A673 (cell line): ENCODE results near the gene RBCK1. TPM values are rescaled to one million over a fixed set of nuclear protein-coding genes. Genes with fewer than 3 reads are reported as not detected.
A peak's percentile ranks its signal among the peaks of the same experiment; 100 is the strongest.

Experiments used
- BruUV-seq: library from RNA; stranded (reverse); fragments of 400-500 nt; replicated peaks from 2 replicates; lab custom pipeline; 2021; lab: Mats Ljungman, UMichigan
- CTCF ChIA-PET: fragments of 300-600 bp; sonication (Branson Sonifier 250); formaldehyde crosslinking; loops from one replicate; lab custom pipeline; 2022; ENCODE audit warnings: antibody characterized with exemption; lab: Charles Lee
- POLR2A ChIA-PET: fragments of 300-600 bp; sonication (Branson Sonifier 250); formaldehyde crosslinking; loops from one replicate; lab custom pipeline; 2022; ENCODE audit warnings: antibody characterized with exemption; ENCODE audit not compliant: low non-redundant PET; lab: Charles Lee
- DNase-seq: peaks from one replicate; pipeline ENCODE4 v3.0.0-alpha.2; 2015; ENCODE audit warnings: low spot score
- H3K27ac ChIP-seq: fragments of 200-600 bp; sonication (generic); 2 replicates; pipeline ENCODE4 v1.5.1; 2016; ENCODE audit warnings: mixed run types, low read depth, mild to moderate bottlenecking, mixed read lengths, antibody characterized with exemption, low read length; ENCODE audit not compliant: poor library complexity, severe bottlenecking
- H3K27me3 ChIP-seq: fragments of 200-600 bp; sonication (generic); replicated peaks from 2 replicates; pipeline ENCODE4 v1.6.1; 2017; ENCODE audit warnings: mixed run types, low read depth, mild to moderate bottlenecking, mixed read lengths, antibody characterized with exemption, low read length; ENCODE audit not compliant: insufficient read depth, poor library complexity
- H3K36me3 ChIP-seq: fragments of 200-600 bp; sonication (generic); 2 replicates; pipeline ENCODE4 v1.6.1; 2016; ENCODE audit warnings: mixed run types, mild to moderate bottlenecking, mixed read lengths, antibody characterized with exemption, low read length; ENCODE audit not compliant: insufficient read depth, poor library complexity, severe bottlenecking
- H3K4me1 ChIP-seq: fragments of 200-600 bp; sonication (generic); 2 replicates; pipeline ENCODE4 v1.6.1; 2017; ENCODE audit warnings: mixed run types, mild to moderate bottlenecking, mixed read lengths, antibody characterized with exemption, low read length; ENCODE audit not compliant: insufficient read depth, poor library complexity, severe bottlenecking
- H3K4me3 ChIP-seq: fragments of 200-600 bp; sonication (generic); 2 replicates; pipeline ENCODE4 v1.5.1; 2016; ENCODE audit warnings: low read depth, mixed run types, mild to moderate bottlenecking, mixed read lengths, low read length; ENCODE audit not compliant: poor library complexity, severe bottlenecking
- H3K9me3 ChIP-seq: fragments of 200-600 bp; sonication (generic); 2 replicates; pipeline ENCODE4 v1.6.1; 2016; ENCODE audit warnings: mixed run types, low read depth, mild to moderate bottlenecking, mixed read lengths, antibody characterized with exemption, low read length; ENCODE audit not compliant: poor library complexity, severe bottlenecking
- CTCF ChIP-seq: fragments of 300-800, 200-600 bp; sonication (generic); conservative IDR thresholded peaks from 2 replicates; pipeline ENCODE4 v1.5.1; 2017; ENCODE audit warnings: low read depth, mild to moderate bottlenecking, antibody characterized with exemption, low read length, moderate library complexity, mixed read lengths
- EZH2 ChIP-seq: fragments of 200-600 bp; sonication (generic); IDR thresholded peaks from 2 replicates; pipeline ENCODE4 v1.6.1; 2017; ENCODE audit warnings: borderline replicate concordance, low read depth, mild to moderate bottlenecking, mixed read lengths, antibody characterized with exemption, low read length; ENCODE audit not compliant: poor library complexity, severe bottlenecking
- intact Hi-C: fragments of 100-400 bp; cut with micrococcal nuclease; formaldehyde crosslinking; loops from one replicate; pipeline ENCODE4 v1.10.0; 2022; ENCODE audit not compliant: unreplicated experiment
- total RNA-seq: library from RNA; stranded (reverse); gene quantifications from 2 replicates; pipeline ENCODE4 v1.2.3, GENCODE V29; 2021

RBCK1 gene
- total RNA-seq, 1 experiment from 2014 or later, result 72.0 TPM

GRCh38 chr20:396619-397431, 11.3 kb upstream of the RBCK1 start:
- no peak overlapping the region for H3K4me3 ChIP-seq
- POLR2A ChIA-PET, result no interaction called here
- no peaks in the 10 kb centered on the region for H3K27me3 ChIP-seq
- H3K9me3 ChIP-seq, result no peaks in the 10 kb centered on the region
- CTCF ChIA-PET, result no interaction called here
- TF ChIP-seq CTCF (no peak), EZH2 (no peak)
- no peak overlapping the region for H3K27ac ChIP-seq
- TSS peak; percentile 16 for BruUV-seq
- H3K36me3 ChIP-seq, result peaks cover 64% of the 10 kb centered on the region
- no peak for DNase-seq
- peaks cover 12% of the 10 kb centered on the region for H3K4me1 ChIP-seq
- intact Hi-C loops, result no loop called here

- ChIA-PET CTCF (no interaction called here), POLR2A (no interaction called here)
- H3K4me1 ChIP-seq, result peaks cover 12% of the 10 kb centered on the region
- BruUV-seq, result no TSS peak
- intact Hi-C loops, result no loop called here
- H3K27ac ChIP-seq, result no peak overlapping the region
- TF ChIP-seq EZH2 (no peak), CTCF (no peak)
- no peak for DNase-seq
- no peaks in the 10 kb centered on the region for H3K9me3 ChIP-seq
- H3K27me3 ChIP-seq, result no peaks in the 10 kb centered on the region
- H3K4me3 ChIP-seq, result no peak overlapping the region
- H3K36me3 ChIP-seq, result peaks cover 56% of the 10 kb centered on the region
Measured at GRCh38 chr20:397432-398237, 10.5 kb upstream of the RBCK1 start.

GRCh38 chr20:399182-399707, 8.9 kb upstream of the RBCK1 start:
- intact Hi-C loops, result no loop called here
- BruUV-seq, result no TSS peak
- TF ChIP-seq EZH2 (no peak), CTCF (no peak)
- Histone ChIP-seq H3K36me3 (peaks cover 40% of the 10 kb centered on the region), H3K27me3 (no peaks in the 10 kb centered on the region), H3K4me1 (peaks cover 12% of the 10 kb centered on the region), H3K27ac (no peak overlapping the region), H3K9me3 (no peaks in the 10 kb centered on the region), H3K4me3 (no peak overlapping the region)
- POLR2A ChIA-PET, result no interaction called here
- DNase-seq, result no peak
- CTCF ChIA-PET, result interaction anchor here (0.6 kb wide), 1 partner anchor 294 kb away, joined by 10 read pairs; no protein-coding TSS in a partner anchor
